Measurements from ENCODE around the gene MS4A4E.

- TF ChIP-seq CTCF (conservative IDR thresholded peaks at IDR 0.05) (no peak), EZH2 (IDR thresholded peaks at IDR 0.05; ENCODE audit: low read depth) (no peak)
Observed at GRCh38 chr11:60161107-60161506, 81.8 kb downstream of the MS4A4E start.

All from PC-9 (cell line).